Adrenal gland (tissue), 12 donors: Measurements from ENCODE around the gene STEAP3. TPM values are rescaled to one million over a fixed set of nuclear protein-coding genes. Genes with fewer than 3 reads are reported as not detected.

Source experiments
- DNase-seq, 7 donors: peaks; one replicate each; pipeline ENCODE4 v3.0.0-alpha.2; 2019 to 2020
- H3K27ac ChIP-seq, 5 donors: fragments of 200-600 bp; sonication (generic) in 4 of 5; 1 replicate in 3 of 5; 2 replicates in 2 of 5; pipeline versions ENCODE4 v1.5.1 to v1.8.0; 2016 to 2020; ENCODE audit warnings: mild to moderate bottlenecking in 1 of 5
- H3K27me3 ChIP-seq: fragments of 200-600 bp; 2 replicates; pipeline ENCODE4 v1.8.0; 2021
- H3K36me3 ChIP-seq, 2 donors: fragments of 200-600 bp; replicated peaks in 1 of 2; 1 replicate in 1 of 2; 2 replicates in 1 of 2; pipeline versions ENCODE4 v1.5.1 to v1.8.0; 2018 to 2022
- H3K4me1 ChIP-seq, 2 donors: fragments of 200-600 bp; replicated peaks in 1 of 2; 1 replicate in 1 of 2; 2 replicates in 1 of 2; pipeline versions ENCODE4 v1.5.1 to v1.8.0; 2018 to 2021
- H3K4me3 ChIP-seq, 4 donors: fragments of 200-600 bp; sonication (generic) in 3 of 4; one replicate each; pipeline ENCODE4 v1.5.1; 2016 to 2018
- H3K9me3 ChIP-seq, 3 donors: fragments of 200-600 bp; sonication (generic) in 1 of 3; replicated peaks in 1 of 3; 1 replicate in 2 of 3; 2 replicates in 1 of 3; pipeline versions ENCODE4 v1.5.1 to v1.8.0; 2016 to 2021
- POLR2A ChIP-seq, 2 donors: fragments of 450-650 bp; IDR thresholded peaks; one replicate each; pipeline ENCODE4 v1.6.1; 2017; ENCODE audit warnings: antibody characterized with exemption in 2 of 2, mild to moderate bottlenecking in 2 of 2, moderate library complexity in 1 of 2
- WGBS, 4 donors: extraction: QIAGEN DNeasy Blood & Tissue Kit in 2 of 4; methylation state at CpG; one replicate each; pipeline versions ENCODE4 v1.1.5 to v1.1.7; 2013 to 2017; 5-methylcytosine and 5-hydroxymethylcytosine counted together
- intact Hi-C, 2 donors: fragments of 100-400 bp; cut with DNase I; formaldehyde crosslinking; loops; one replicate each; pipeline versions ENCODE4 v1.14.1 to v1.15.0; 2022 to 2023
- polyA plus RNA-seq, 3 donors: library from polyadenylated mRNA; stranded (reverse); fragments of 200-250 nt in 2 of 3; fragments of 350-450 nt in 1 of 3; fragmentation: Illumina TruSeq in 1 of 3; extraction: RNeasy Lipid Tissue Mini Kit (QIAGEN cat#74804) in 1 of 3; gene quantifications; one replicate each; pipeline ENCODE4 v1.2.3, GENCODE V29; 2013 to 2014
- total RNA-seq, 9 donors: library from RNA; depleted of rRNA in 4 of 9; stranded (reverse); fragments of >200 nt in 4 of 9; fragments of 120-200 nt in 1 of 9; fragmentation: NEBNext Ultra II Directional in 1 of 9; extraction: Animal tissue kit (Norgen Biotek cat#: 25700) in 1 of 9; gene quantifications; one replicate each; pipeline versions ENCODE4 v1.1.0 to v1.2.4, GENCODE V29; 2013 to 2023
- TF ChIP-seq, protein P1 (sequence below), 6 experiments: fragments of 450-650 bp in 4 of 6; fragments of 200-600 bp in 2 of 6; sonication (generic) in 1 of 6; IDR thresholded peaks; 1 replicate in 5 of 6; 2 replicates in 1 of 6; pipeline versions ENCODE4 v1.5.1 to v1.8.0; 2016 to 2021; ENCODE audit warnings: antibody characterized with exemption in 6 of 6, mild to moderate bottlenecking in 2 of 6, moderate library complexity in 1 of 6
- donor health status: healthy with polysubstance abuse.
- donor health status: Bipolar disorder and iron deficiency.
- donor health status: DM: yes; HTN: yes; CAD: no.
- donor health status: DM: no; HTN: no; CAD: no.
- donor health status: DM: no; HTN: no; CAD: no.
- donor health status: DM: yes; HTN: yes; CAD: no.

STEAP3 gene
- total and polyA plus RNA-seq, 12 donors = 1.3 to 48.2 (median 6.9) TPM

DNA sequence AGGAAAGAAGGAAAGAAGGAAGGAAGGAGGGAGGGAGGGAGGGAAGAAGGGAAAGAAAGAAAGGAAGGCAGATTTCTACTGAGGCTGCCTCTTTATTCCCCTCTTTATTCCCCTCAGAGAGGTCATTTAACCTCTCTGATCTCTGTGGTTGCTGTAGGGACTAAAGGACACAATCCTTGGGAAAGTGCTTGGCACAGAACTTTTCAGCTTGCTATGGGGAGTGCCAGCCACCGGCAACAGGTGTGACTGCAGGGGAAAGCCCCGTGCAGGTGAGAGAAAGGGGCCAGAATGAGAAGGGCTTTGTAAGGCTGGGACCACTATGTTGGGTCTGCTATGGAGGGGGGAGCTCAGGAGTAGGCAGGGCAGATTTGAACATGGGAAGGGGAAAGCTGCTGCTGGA is 27.7 kb upstream of the STEAP3 start:
- intact Hi-C loops = no loop called here
- Histone ChIP-seq H3K27me3 (no peaks in the 10 kb centered on the region), H3K27ac (no peak overlapping the region), H3K36me3 (no peaks in the 10 kb centered on the region), H3K9me3 (no peaks in the 10 kb centered on the region), H3K4me1 (peaks cover 0 to 22% of the 10 kb centered on the region in 2 donors), H3K4me3 (no peak overlapping the region)
- TF ChIP-seq POLR2A (IDR thresholded peaks at IDR 0.05) = no peak
- TF ChIP-seq, protein P1, sequence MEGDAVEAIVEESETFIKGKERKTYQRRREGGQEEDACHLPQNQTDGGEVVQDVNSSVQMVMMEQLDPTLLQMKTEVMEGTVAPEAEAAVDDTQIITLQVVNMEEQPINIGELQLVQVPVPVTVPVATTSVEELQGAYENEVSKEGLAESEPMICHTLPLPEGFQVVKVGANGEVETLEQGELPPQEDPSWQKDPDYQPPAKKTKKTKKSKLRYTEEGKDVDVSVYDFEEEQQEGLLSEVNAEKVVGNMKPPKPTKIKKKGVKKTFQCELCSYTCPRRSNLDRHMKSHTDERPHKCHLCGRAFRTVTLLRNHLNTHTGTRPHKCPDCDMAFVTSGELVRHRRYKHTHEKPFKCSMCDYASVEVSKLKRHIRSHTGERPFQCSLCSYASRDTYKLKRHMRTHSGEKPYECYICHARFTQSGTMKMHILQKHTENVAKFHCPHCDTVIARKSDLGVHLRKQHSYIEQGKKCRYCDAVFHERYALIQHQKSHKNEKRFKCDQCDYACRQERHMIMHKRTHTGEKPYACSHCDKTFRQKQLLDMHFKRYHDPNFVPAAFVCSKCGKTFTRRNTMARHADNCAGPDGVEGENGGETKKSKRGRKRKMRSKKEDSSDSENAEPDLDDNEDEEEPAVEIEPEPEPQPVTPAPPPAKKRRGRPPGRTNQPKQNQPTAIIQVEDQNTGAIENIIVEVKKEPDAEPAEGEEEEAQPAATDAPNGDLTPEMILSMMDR (IDR thresholded peaks at IDR 0.05) = no peak
- no peak for DNase-seq
- 51 to 65% (median 56%) methylated on average over 2 of the region's 2 CpGs for WGBS, 4 donors

DNA sequence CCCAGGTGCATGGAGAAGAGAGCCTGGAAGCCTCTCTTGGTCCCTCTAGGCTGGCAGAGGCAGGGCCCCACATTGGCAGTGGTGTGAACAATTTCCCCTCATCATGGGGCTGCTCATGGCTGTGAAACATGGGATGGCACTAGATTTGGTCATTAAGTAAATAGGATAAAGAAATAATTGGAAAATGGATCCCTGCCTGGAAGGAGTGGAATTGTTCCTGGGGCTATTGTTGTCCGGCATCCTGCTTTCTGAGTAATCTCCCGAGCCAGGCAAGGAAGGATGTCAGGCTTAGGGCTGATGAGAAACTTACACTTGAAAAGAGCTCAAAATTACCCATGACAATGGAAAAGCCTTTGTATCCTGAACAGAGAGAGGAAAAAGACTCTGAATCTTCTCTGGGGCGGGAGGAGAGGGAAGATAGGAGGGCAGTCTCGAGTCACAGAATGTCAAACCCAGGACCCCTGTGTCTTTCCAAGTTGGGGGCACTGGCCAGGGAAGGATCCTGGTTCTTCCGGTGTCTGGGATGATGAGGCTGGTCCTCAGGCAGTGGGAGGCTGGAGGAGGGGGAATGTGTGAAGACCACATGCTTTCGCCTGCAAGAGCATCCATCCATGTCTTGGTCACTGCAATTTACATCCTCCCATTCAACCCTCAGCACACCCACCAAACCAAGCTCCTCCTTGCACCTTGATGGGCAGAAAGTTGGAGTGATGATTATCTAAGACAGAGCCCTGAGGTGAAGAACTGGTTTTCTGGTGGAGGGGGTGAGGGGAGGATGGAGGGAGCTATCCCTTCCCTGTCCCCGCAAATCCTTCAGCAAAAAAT is 27.1 kb upstream of the STEAP3 start:
- Histone ChIP-seq H3K36me3 (no peaks in the 10 kb centered on the region), H3K27ac (no peak overlapping the region), H3K27me3 (no peaks in the 10 kb centered on the region), H3K4me1 (peaks cover 0 to 22% of the 10 kb centered on the region in 2 donors), H3K4me3 (no peak overlapping the region), H3K9me3 (no peaks in the 10 kb centered on the region)
- DNase-seq = no peak
- WGBS, 4 donors = 75 to 89% (median 77%) methylated on average over 7 of the region's 7 CpGs
- intact Hi-C loops = no loop called here
- no peak for TF ChIP-seq POLR2A (IDR thresholded peaks at IDR 0.05)
- TF ChIP-seq, protein P1 (IDR thresholded peaks at IDR 0.05) = no peak

DNA sequence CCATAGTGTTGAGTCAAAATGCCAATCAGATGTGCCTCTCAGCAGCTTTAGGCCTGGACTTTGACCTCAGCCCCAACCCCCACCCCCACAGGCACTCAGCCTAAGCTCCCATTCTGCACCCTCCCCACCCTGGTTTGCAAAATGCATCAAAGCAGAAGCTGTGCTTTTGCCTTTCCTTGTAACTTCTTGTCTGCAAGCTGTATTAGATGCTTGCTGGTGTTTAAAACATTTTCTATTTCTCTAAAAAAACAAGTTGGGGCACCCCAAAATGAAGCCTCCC is 26.6 kb upstream of the STEAP3 start:
- no peaks in the 10 kb centered on the region for H3K27me3 ChIP-seq

DNA sequence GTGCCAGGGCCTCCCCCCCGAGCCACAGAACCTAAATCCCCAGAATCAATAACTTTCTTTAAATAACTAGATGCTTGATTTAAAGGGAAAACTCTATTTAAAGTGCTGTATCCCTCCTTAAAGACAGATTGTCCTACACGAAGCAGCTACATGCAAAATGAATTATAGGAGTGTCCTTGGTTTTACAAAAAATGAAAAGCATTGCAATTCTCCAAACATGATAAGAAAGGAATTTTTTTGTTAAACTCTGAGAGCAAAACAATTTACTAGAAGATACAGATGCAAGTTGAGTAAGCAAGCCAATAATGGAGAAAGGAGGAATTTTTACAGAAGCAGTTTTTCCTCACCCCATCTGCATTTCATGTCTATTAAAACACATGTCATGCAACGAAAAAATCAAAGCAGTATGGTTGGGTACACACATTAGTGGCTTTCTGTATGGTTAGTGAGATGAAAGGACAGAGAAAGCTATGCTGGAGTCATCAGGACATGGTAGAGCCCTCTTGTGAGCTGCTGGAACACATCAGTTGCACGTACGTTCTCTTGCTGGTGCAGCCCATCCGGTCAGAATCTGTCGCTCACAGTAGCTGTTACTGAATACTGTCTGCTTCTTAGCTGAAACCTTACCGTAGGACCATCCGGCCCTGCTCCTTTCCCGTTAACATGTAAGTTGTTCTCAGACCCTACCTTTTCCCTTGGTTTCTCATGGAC is 25.9 kb upstream of the STEAP3 start:
- Histone ChIP-seq H3K9me3 (no peaks in the 10 kb centered on the region), H3K27ac (peak overlapping the region in 1 of 5 donors; percentile 24), H3K36me3 (no peaks in the 10 kb centered on the region), H3K4me1 (peaks cover 0 to 22% of the 10 kb centered on the region in 2 donors), H3K27me3 (no peaks in the 10 kb centered on the region), H3K4me3 (no peak overlapping the region)
- TF ChIP-seq, protein P1 (IDR thresholded peaks at IDR 0.05) = no peak
- no peak for TF ChIP-seq POLR2A (IDR thresholded peaks at IDR 0.05)
- DNase-seq = no peak
- intact Hi-C loops = no loop called here
- WGBS, 4 donors = 60 to 70% (median 65%) methylated on average over 9 to 10 of the region's 10 CpGs

More for the DNA sequence above, 26.6 kb upstream of the STEAP3 start:
- Histone ChIP-seq H3K4me3 (no peak overlapping the region), H3K36me3 (no peaks in the 10 kb centered on the region), H3K4me1 (peaks cover 0 to 22% of the 10 kb centered on the region in 2 donors), H3K27ac (no peak overlapping the region), H3K9me3 (no peaks in the 10 kb centered on the region)
- TF ChIP-seq POLR2A (IDR thresholded peaks at IDR 0.05) = no peak
- TF ChIP-seq, protein P1 (IDR thresholded peaks at IDR 0.05) = no peak
- intact Hi-C loops = no loop called here
- no peak for DNase-seq
